A549 (cell line): ENCODE data around the gene WNT3A. TPM values are rescaled to one million over a fixed set of nuclear protein-coding genes. Genes with fewer than 3 reads are reported as not detected.

Experiments used
- ATAC-seq, 2 experiments: fragments of 200-7000 bp in 1 of 2; fragments of >200 bp in 1 of 2; cut with Nextera tagmentation in 1 of 2; cut with Tn5 transposase in 1 of 2; 3 replicates each; pipeline versions ENCODE4 v1.8.0 to v1.9.1; 2018 to 2020; ENCODE audit warnings: mild to moderate bottlenecking in 1 of 2, moderate library complexity in 1 of 2
- CTCF ChIA-PET: fragments of 300-600 bp; sonication (Branson Sonifier 250); formaldehyde crosslinking; extraction: SDS; loops from one replicate; lab custom pipeline; 2021; ENCODE audit warnings: antibody characterized with exemption, inconsistent platforms; lab: Yijun Ruan, JAX
- POLR2A ChIA-PET: fragments of 350-600 bp; formaldehyde crosslinking; extraction: SDS; loops from one replicate; lab custom pipeline; 2021; ENCODE audit warnings: antibody characterized with exemption, inconsistent platforms; lab: Yijun Ruan, JAX
- DNase-seq, 2 experiments: peaks; one replicate each; pipeline versions ENCODE4 v3.0.0 to v3.0.0-alpha.2; 2011 to 2016; ENCODE audit warnings: low read depth in 1 of 2, low spot score in 1 of 2
- FAIRE-seq: peaks from 2 replicates; lab custom pipeline; 2011; peaks lifted over from hg19 to GRCh38; lab: Jason Lieb, UNC
- H3K27ac ChIP-seq, 2 experiments: fragments of >200 bp; sonication (Bioruptor Twin); formaldehyde crosslinking; 3 replicates each; pipeline ENCODE4 v1.5.1; 2016 to 2017
- H3K4me1 ChIP-seq: fragments of >200 bp; sonication (Bioruptor Twin); formaldehyde crosslinking; 3 replicates; pipeline ENCODE4 v1.6.1; 2016
- H3K4me2 ChIP-seq: fragments of >200 bp; sonication (Bioruptor Twin); formaldehyde crosslinking; 3 replicates; pipeline ENCODE4 v1.6.1; 2016
- H3K4me3 ChIP-seq: fragments of >200 bp; sonication (Bioruptor Twin); formaldehyde crosslinking; 3 replicates; pipeline ENCODE4 v1.5.1; 2016
- H3K9me3 ChIP-seq: fragments of >200 bp; sonication (Bioruptor Twin); formaldehyde crosslinking; 3 replicates; pipeline ENCODE4 v1.6.1; 2016
- BHLHE40 ChIP-seq: IDR thresholded peaks from 2 replicates; pipeline ENCODE4 v1.6.1; 2012; ENCODE audit warnings: low read depth, low read length, inconsistent platforms
- CTCF ChIP-seq: fragments of >200 bp; sonication (Bioruptor Twin); formaldehyde crosslinking; IDR thresholded peaks from 3 replicates; pipeline ENCODE4 v1.5.1; 2016
- EHF ChIP-seq: fragments of 250-450 bp; sonication (Bioruptor Pico); IDR thresholded peaks from 2 replicates; pipeline ENCODE4 v1.5.0; 2020; ENCODE audit warnings: mild to moderate bottlenecking
- ESRRA ChIP-seq: fragments of 150-350 bp; IDR thresholded peaks from 2 replicates; pipeline ENCODE4 v1.6.1; 2014; ENCODE audit warnings: mild to moderate bottlenecking, low read length, borderline replicate concordance
- FOXS1 ChIP-seq: fragments of 250-450 bp; sonication (Bioruptor Pico); IDR thresholded peaks from 2 replicates; pipeline ENCODE4 v1.5.0; 2020; ENCODE audit warnings: mild to moderate bottlenecking, moderate library complexity
- HEYL ChIP-seq: fragments of 250-450 bp; sonication (Bioruptor Pico); IDR thresholded peaks from 2 replicates; pipeline ENCODE4 v1.8.0; 2021; ENCODE audit warnings: mild to moderate bottlenecking, moderate library complexity
- HMGXB4 ChIP-seq: fragments of 250-450 bp; sonication (Bioruptor Pico); IDR thresholded peaks from 2 replicates; pipeline ENCODE4 v1.5.0; 2021; ENCODE audit warnings: mild to moderate bottlenecking, moderate library complexity, borderline replicate concordance
- JUN ChIP-seq, 2 experiments: fragments of >200 bp; sonication (Bioruptor Twin); formaldehyde crosslinking; IDR thresholded peaks; 2 replicates in 1 of 2; 3 replicates in 1 of 2; pipeline ENCODE4 v1.6.1; 2016 to 2017
- KDM1A ChIP-seq: fragments of 200-600 bp; sonication (generic); IDR thresholded peaks from 2 replicates; pipeline ENCODE4 v1.6.1; 2016; ENCODE audit warnings: low read depth, mild to moderate bottlenecking
- MAX ChIP-seq: IDR thresholded peaks from 2 replicates; pipeline ENCODE4 v1.6.1; 2012
- NFE2L2 ChIP-seq: fragments of 150-350 bp; conservative IDR thresholded peaks from 2 replicates; pipeline ENCODE4 v1.6.1; 2014; ENCODE audit warnings: low read length
- RARB ChIP-seq: fragments of 250-450 bp; sonication (Bioruptor Pico); IDR thresholded peaks from 2 replicates; pipeline ENCODE4 v1.8.0; 2021; ENCODE audit warnings: mild to moderate bottlenecking, moderate library complexity
- REST ChIP-seq: fragments of 200-600 bp; sonication (generic); IDR thresholded peaks from 2 replicates; pipeline ENCODE4 v1.6.1; 2016; ENCODE audit warnings: antibody characterized with exemption, mild to moderate bottlenecking, moderate library complexity
- RNF2 ChIP-seq: fragments of 200-600 bp; sonication (generic); IDR thresholded peaks from 2 replicates; pipeline ENCODE4 v1.6.1; 2016; ENCODE audit warnings: low read depth, mild to moderate bottlenecking, antibody characterized with exemption, moderate library complexity, borderline replicate concordance
- SMC3 ChIP-seq: fragments of >200 bp; sonication (Bioruptor Twin); formaldehyde crosslinking; IDR thresholded peaks from 3 replicates; pipeline ENCODE4 v1.6.1; 2018; ENCODE audit warnings: inconsistent platforms
- SREBF2 ChIP-seq: fragments of 450-650 bp; IDR thresholded peaks from 2 replicates; pipeline ENCODE4 v1.6.1; 2014; ENCODE audit warnings: mild to moderate bottlenecking, moderate library complexity
- TFCP2L1 ChIP-seq: fragments of 250-450 bp; sonication (Bioruptor Pico); IDR thresholded peaks from 2 replicates; pipeline ENCODE4 v1.5.0; 2021; ENCODE audit warnings: mild to moderate bottlenecking
- ZSCAN20 ChIP-seq: fragments of 250-450 bp; sonication (Bioruptor Pico); IDR thresholded peaks from 2 replicates; pipeline ENCODE4 v1.8.0; 2022; ENCODE audit warnings: mild to moderate bottlenecking, moderate library complexity
- WGBS: methylation state at CpG from one replicate; pipeline ENCODE4 v1.1.6; 2017; ENCODE audit errors: missing lambda C conversion rate; 5-methylcytosine and 5-hydroxymethylcytosine counted together
- polyA plus RNA-seq, 4 experiments: library from polyadenylated mRNA; depleted of rRNA in 3 of 4; stranded (reverse); fragments of >200 nt; fragmentation: RNase III in 1 of 4; extraction: RNeasy Plus Mini Kit Qiagen cat#74134 plus additional on column Dnase treatment in 1 of 4; gene quantifications; 2 replicates in 3 of 4; 3 replicates in 1 of 4; pipeline ENCODE4 v1.2.3, GENCODE V29; 2011 to 2017

Gene WNT3A
- polyA plus RNA-seq, 2 of the 4 experiments (the other 2 are of a cell fraction), result not detected

GRCh38 chr1:227994632-227995300, 12.0 kb upstream of the WNT3A start:
- ChIA-PET CTCF (interaction anchor here (2.0 kb wide), 1 partner anchor 10 kb away, joined by 13 read pairs; no protein-coding TSS in a partner anchor), POLR2A (no interaction called here)
- Histone ChIP-seq H3K27ac (no peak overlapping the region), H3K9me3 (peaks cover 41% of the 10 kb centered on the region), H3K4me3 (no peak overlapping the region), H3K4me1 (no peaks in the 10 kb centered on the region), H3K4me2 (no peak overlapping the region)
- ATAC-seq, result no peak
- 13% methylated on average over 6 of the region's 7 CpGs for WGBS
- TF ChIP-seq EHF (CRISPR knock-in tag) (no peak), RNF2 (no peak), JUN (IDR thresholded peaks at IDR 0.05) (no peak), RARB (CRISPR knock-in tag) (no peak), FOXS1 (CRISPR knock-in tag) (no peak), MAX (no peak), TFCP2L1 (CRISPR knock-in tag) (no peak), NFE2L2 (no peak), REST (no peak), BHLHE40 (no peak), SREBF2 (no peak), SMC3 (no peak), CTCF (no peak), KDM1A (no peak)
- no peak for DNase-seq
- no peak for FAIRE-seq

- TF ChIP-seq SMC3 (no peak), HMGXB4 (CRISPR knock-in tag) (no peak), CTCF (no peak), NFE2L2 (no peak), ESRRA (no peak), EHF (CRISPR knock-in tag) (no peak), HEYL (CRISPR knock-in tag) (no peak), MAX (no peak), RARB (CRISPR knock-in tag) (no peak), BHLHE40 (no peak), ZSCAN20 (CRISPR knock-in tag) (no peak)
- CTCF ChIA-PET, result interaction anchor here (1.4 to 2.0 kb wide), 2 partner anchors 9 to 43 kb away, joined by 3 to 13 read pairs; no protein-coding TSS in a partner anchor
- 0% methylated on average over 1 of the region's 1 CpG for WGBS
- DNase-seq, result no peak
- no peaks in the 10 kb centered on the region for H3K4me1 ChIP-seq
- H3K4me2 ChIP-seq, result no peak overlapping the region
- FAIRE-seq, result no peak
- H3K9me3 ChIP-seq, result peaks cover 33% of the 10 kb centered on the region
- H3K4me3 ChIP-seq, result no peak overlapping the region
- H3K27ac ChIP-seq, result no peak overlapping the region
- POLR2A ChIA-PET, result no interaction called here
- ATAC-seq, result no peak
These were observed 10.4 kb upstream of the WNT3A start for GRCh38 chr1:227996187-227996950.
